NCI-H2107 treated with DMSO at 0.1 percent for 48 hours (cell line): ENCODE measurements around the gene ZFP2.
A peak's percentile ranks its signal among the peaks of the same experiment; 100 is the strongest.
"Not testable (repeated sequence)": the region's sequence is repeated elsewhere in the genome, so short reads cannot be mapped to it uniquely, and the experiment has no call there.

Experiments
- DNase-seq: peaks from one replicate; lab custom pipeline; 2025; ENCODE audit not compliant: unreplicated experiment; lab: John Stamatoyannopoulos, UW

ZFP2 gene

GRCh38 chr5:178895615-178896571 is at the start of gene ZFP2:
Gene ZFP2 (plus strand): TSS chr5:178895913. CDS start chr5:178931314, 35,401 bp downstream.
- no peak for DNase-seq

- DNase-seq, result no peak
Observed at GRCh38 chr5:178849316-178849715, 46.4 kb upstream of the ZFP2 start.

GRCh38 chr5:178851951-178852350 is 43.8 kb upstream of the ZFP2 start:
- DNase-seq, result no peak

GRCh38 chr5:178854284-178854683 is 41.4 kb upstream of the ZFP2 start:
- no peak for DNase-seq

GRCh38 chr5:178859625-178860521 is 35.8 kb upstream of the ZFP2 start, which contains the start of gene ZNF354B:
Gene ZNF354B (plus strand): TSS chr5:178859953. CDS start chr5:178861048, 1,095 bp downstream.
- DNase-seq, result peak; percentile 22

- DNase-seq, result not testable (repeated sequence)
Observed at GRCh38 chr5:178860615-178861014, 35.1 kb upstream of the ZFP2 start.

GRCh38 chr5:178861627-178862026 is 34.1 kb upstream of the ZFP2 start:
- DNase-seq, result no peak

- DNase-seq, result no peak
Observed at GRCh38 chr5:178866946-178867345, 28.8 kb upstream of the ZFP2 start.

- no peak for DNase-seq
Observed at GRCh38 chr5:178869577-178869976, 26.1 kb upstream of the ZFP2 start.

- DNase-seq, result no peak
Observed at GRCh38 chr5:178870411-178870810, 25.3 kb upstream of the ZFP2 start.

- no peak for DNase-seq
Observed at GRCh38 chr5:178872302-178872701, 23.4 kb upstream of the ZFP2 start.

GRCh38 chr5:178883115-178883694 is 12.5 kb upstream of the ZFP2 start:
- DNase-seq, result not testable (repeated sequence)

- no peak for DNase-seq
Observed at GRCh38 chr5:178883815-178884430, 11.8 kb upstream of the ZFP2 start.

GRCh38 chr5:178899289-178899688 is 3.6 kb downstream of the ZFP2 start:
- DNase-seq, result no peak

GRCh38 chr5:178902849-178903248 is 7.1 kb downstream of the ZFP2 start:
- no peak for DNase-seq

- DNase-seq, result no peak
Observed at GRCh38 chr5:178931846-178932760, 36.4 kb downstream of the ZFP2 start.

- DNase-seq, result no peak
Observed at GRCh38 chr5:178940569-178941360, 45.1 kb downstream of the ZFP2 start, which contains the start of gene ZNF454. Gene ZNF454 (plus strand): TSS chr5:178941198. CDS start chr5:178942792, 1,594 bp downstream.

GRCh38 chr5:178941361-178941760 is 45.6 kb downstream of the ZFP2 start:
- DNase-seq, result no peak
